Measurements from ENCODE around the gene KAT7. TPM values are rescaled to one million over a fixed set of nuclear protein-coding genes. Genes with fewer than 3 reads are reported as not detected.

Gene KAT7
- total and polyA plus RNA-seq, 9 donors = 18.4 to 76.6 (median 62.8) TPM

DNA sequence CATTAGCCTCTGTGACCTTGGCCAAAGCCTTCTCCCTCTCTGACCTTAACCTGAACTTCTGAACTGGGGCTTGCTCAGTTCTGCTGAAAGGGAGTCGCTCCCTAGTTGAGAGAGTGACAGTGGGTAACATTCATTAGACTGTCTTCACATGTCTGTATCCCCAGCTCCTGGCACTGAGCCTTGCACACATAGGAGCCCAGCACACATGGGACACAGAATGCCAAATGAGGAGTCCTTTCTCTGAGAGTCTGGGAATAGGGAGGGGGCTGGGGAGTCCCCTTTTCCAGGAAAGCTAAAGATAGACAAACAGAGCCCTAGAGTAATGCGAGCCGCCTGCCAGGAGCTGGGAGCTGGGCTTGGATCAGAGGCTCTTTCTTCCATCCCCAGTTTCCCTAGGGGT is 56.8 kb downstream of the KAT7 start:
- WGBS, 3 donors = 18 to 26% (median 23%) methylated on average over 3 of the region's 3 CpGs
- H3K4me1 ChIP-seq (ENCODE audit: insufficient read depth) = peaks cover 13% of the 10 kb centered on the region
- no peaks in the 10 kb centered on the region for H3K27me3 ChIP-seq
- H3K9me3 ChIP-seq = no peaks in the 10 kb centered on the region
- peak overlapping the region in 1 of 2 donors; percentile 45 for H3K27ac ChIP-seq
- no peaks in the 10 kb centered on the region for H3K36me3 ChIP-seq
- no peak overlapping the region for H3K4me3 ChIP-seq
- intact Hi-C loops (cut with DNase I) = no loop called here
- DNase-seq = peak in 3 of 5 donors; percentile 43 to 53 (median 45)
- TF ChIP-seq POLR2A (IDR thresholded peaks at IDR 0.05) (no peak), EP300 (IDR thresholded peaks at IDR 0.05) (no peak)
- TF ChIP-seq, protein P1, sequence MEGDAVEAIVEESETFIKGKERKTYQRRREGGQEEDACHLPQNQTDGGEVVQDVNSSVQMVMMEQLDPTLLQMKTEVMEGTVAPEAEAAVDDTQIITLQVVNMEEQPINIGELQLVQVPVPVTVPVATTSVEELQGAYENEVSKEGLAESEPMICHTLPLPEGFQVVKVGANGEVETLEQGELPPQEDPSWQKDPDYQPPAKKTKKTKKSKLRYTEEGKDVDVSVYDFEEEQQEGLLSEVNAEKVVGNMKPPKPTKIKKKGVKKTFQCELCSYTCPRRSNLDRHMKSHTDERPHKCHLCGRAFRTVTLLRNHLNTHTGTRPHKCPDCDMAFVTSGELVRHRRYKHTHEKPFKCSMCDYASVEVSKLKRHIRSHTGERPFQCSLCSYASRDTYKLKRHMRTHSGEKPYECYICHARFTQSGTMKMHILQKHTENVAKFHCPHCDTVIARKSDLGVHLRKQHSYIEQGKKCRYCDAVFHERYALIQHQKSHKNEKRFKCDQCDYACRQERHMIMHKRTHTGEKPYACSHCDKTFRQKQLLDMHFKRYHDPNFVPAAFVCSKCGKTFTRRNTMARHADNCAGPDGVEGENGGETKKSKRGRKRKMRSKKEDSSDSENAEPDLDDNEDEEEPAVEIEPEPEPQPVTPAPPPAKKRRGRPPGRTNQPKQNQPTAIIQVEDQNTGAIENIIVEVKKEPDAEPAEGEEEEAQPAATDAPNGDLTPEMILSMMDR (IDR thresholded peaks at IDR 0.05) = no peak

DNA sequence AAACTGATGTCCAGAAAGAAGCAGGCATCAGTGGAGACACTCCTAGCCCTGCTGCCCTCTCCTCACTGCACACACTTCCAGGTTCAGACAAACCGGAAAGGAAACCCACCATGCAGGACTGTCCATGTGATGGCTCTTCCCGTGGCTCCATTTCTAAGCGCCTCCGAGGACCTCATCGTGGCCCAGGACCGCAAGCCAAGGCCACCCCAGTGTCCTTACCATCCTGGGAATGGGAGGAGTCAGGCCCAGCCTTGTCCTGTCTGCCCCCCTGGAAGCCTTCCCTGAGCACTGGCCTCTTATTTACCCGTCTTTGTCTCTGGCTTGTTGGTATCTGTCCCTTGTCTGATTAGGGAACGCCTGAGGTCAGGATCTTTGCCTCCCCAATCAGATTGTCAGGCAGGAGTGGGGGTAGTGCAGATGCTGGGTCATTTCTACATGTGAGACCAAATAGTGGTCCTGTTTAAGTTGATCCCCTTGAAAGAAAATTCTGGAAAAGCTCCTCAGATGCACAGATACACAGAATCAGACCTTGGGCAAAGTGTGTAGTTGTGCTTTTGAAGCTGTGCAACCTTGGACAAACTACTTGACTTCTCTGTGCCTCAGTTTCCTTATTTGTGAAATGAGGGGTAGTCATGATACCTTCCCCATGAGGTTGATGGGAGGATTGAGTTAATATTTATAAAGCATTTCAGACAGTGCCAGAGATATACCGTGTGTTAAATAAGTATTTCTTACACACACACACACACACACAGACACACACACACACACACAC is 58.6 kb downstream of the KAT7 start:
- no peak for DNase-seq
- no peak overlapping the region for H3K27ac ChIP-seq
- TF ChIP-seq POLR2A (IDR thresholded peaks at IDR 0.05) (no peak), EP300 (IDR thresholded peaks at IDR 0.05) (no peak)
- TF ChIP-seq, protein P1 (IDR thresholded peaks at IDR 0.05) = no peak
- no peaks in the 10 kb centered on the region for H3K9me3 ChIP-seq
- peaks cover 13% of the 10 kb centered on the region for H3K4me1 ChIP-seq (ENCODE audit: insufficient read depth)
- H3K4me3 ChIP-seq = no peak overlapping the region
- H3K36me3 ChIP-seq = no peaks in the 10 kb centered on the region
- intact Hi-C loops (cut with DNase I) = no loop called here
- WGBS, 3 donors = 65 to 69% (median 69%) methylated on average over 9 of the region's 9 CpGs
- H3K27me3 ChIP-seq = no peaks in the 10 kb centered on the region

DNA sequence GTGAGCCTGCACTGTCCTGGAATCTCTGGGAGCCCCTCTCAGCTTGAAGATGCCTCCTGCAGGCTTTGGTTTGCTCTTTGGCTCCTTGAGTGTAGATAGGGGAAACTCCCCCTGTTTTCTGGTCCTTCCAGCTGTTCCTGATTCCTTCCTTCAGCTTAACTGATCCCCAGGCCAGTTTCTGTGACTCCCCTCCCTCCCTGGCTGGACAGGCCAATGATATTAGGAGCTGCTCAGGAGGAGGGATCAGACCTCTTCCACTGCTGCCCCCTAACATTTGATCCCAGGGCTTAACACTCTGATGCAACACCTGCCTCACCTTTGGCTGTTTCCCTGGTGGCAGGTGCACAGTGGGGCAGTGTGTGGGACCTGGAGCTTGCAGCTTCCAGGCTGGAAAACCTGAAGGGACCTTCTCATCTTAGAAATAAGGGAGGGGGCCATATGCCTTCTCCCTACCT is 59.6 kb downstream of the KAT7 start, which contains the start of gene TAC4:
Gene TAC4, minus strand, starts transcription at position 51 of the 455 bp plus-strand sequence. CDS start 52 bp downstream, outside the sequence.
- H3K27ac ChIP-seq = no peak within 1 kb of the TSS
- intact Hi-C loops (cut with DNase I) = no loop called here
- DNase-seq = no peak
- no peak within 1 kb of the TSS for H3K4me3 ChIP-seq
- H3K27me3 ChIP-seq = no peaks in the 10 kb centered on the region
- TF ChIP-seq, protein P1 (IDR thresholded peaks at IDR 0.05) = no peak
- no peak for TF ChIP-seq EP300 (IDR thresholded peaks at IDR 0.05)
- TF ChIP-seq POLR2A (IDR thresholded peaks at IDR 0.05) = no peak
- no peaks in the 10 kb centered on the region for H3K9me3 ChIP-seq
- no peaks in the 10 kb centered on the region for H3K36me3 ChIP-seq
- peaks cover 12% of the 10 kb centered on the region for H3K4me1 ChIP-seq (ENCODE audit: insufficient read depth)

DNA sequence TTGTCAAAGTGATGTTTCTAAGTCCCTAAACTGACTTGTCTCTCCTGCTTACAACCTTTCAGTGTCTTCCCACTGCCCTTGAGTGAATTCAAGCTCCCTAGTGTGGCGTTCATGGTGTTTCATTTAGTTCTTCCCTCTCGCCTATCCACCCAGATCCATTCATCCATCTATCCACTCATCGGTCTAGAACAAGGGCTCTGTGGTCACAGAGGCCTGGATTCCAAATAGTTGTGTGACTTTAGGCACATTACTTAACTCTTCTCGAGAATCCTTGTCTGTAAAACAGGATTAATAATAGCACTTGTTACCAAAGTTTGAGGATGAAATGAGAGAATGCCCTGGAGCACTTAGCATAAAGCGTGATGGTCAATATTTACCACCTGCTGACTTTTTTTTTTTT is 60.3 kb downstream of the KAT7 start:
- Histone ChIP-seq H3K9me3 (no peaks in the 10 kb centered on the region), H3K4me3 (no peak overlapping the region), H3K4me1 (ENCODE audit: insufficient read depth) (peaks cover 9% of the 10 kb centered on the region), H3K36me3 (no peaks in the 10 kb centered on the region), H3K27me3 (no peaks in the 10 kb centered on the region), H3K27ac (no peak overlapping the region)
- intact Hi-C loops (cut with DNase I) = no loop called here
- 81 to 87% (median 86%) methylated on average over 5 of the region's 5 CpGs for WGBS, 3 donors
- DNase-seq = no peak
- TF ChIP-seq, protein P1 (IDR thresholded peaks at IDR 0.05) = no peak
- no peak for TF ChIP-seq EP300 (IDR thresholded peaks at IDR 0.05)
- no peak for TF ChIP-seq POLR2A (IDR thresholded peaks at IDR 0.05)

Measured in ovary (tissue), 9 donors.